Renal cortical epithelial cell (primary cell): ENCODE data around the gene RAB3GAP1. TPM values are rescaled to one million over a fixed set of nuclear protein-coding genes. Genes with fewer than 3 reads are reported as not detected.

ENCODE experiments used
- DNase-seq: peaks from one replicate; pipeline ENCODE4 v3.0.0-alpha.2; 2011; ENCODE audit warnings: low read depth
- total RNA-seq: library from RNA; depleted of rRNA; stranded (reverse); fragments of >200 nt; gene quantifications from 2 replicates; pipeline ENCODE4 v1.2.3, GENCODE V29; 2014

Gene RAB3GAP1
- total RNA-seq, 1 donor from 2014 or later: 95.4 TPM

- DNase-seq: no peak
These were observed 111.8 kb downstream of the RAB3GAP1 start for GRCh38 chr2:135163901-135164300.

- DNase-seq: peak; percentile 83
These were observed 112.3 kb downstream of the RAB3GAP1 start for GRCh38 chr2:135164431-135164830.

- DNase-seq: no peak
These were observed 115.2 kb downstream of the RAB3GAP1 start for GRCh38 chr2:135167273-135167672.

DNA sequence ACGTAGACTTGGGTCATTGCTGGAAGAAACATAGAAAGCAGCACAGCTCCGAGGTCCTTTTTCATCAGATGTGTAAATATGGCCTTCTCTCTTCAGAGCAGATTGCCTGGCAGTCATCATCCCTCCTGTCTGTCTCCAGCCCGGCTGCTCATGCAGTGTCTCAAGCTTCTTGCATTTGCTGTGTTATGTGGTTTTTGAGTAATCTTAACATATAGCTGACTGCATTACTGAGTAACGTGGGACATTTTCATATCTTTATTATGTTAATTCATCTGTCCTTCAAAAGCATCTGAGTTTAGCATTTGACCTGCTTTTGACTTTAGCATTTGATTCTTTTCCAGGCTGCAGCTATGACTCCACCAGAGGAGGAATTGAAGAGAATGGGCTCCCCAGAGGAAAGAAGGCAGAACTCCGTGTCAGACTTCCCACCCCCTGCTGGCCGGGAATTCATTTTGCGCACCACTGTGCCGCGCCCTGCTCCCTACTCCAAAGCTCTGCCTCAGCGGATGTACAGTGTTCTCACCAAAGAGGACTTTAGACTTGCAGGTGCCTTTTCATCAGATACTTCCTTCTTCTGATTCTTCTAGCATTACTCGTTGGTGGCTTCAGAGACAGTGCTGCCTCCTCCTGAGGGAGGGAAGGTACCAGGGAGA is 116.2 kb downstream of the RAB3GAP1 start:
- DNase-seq: no peak

DNA sequence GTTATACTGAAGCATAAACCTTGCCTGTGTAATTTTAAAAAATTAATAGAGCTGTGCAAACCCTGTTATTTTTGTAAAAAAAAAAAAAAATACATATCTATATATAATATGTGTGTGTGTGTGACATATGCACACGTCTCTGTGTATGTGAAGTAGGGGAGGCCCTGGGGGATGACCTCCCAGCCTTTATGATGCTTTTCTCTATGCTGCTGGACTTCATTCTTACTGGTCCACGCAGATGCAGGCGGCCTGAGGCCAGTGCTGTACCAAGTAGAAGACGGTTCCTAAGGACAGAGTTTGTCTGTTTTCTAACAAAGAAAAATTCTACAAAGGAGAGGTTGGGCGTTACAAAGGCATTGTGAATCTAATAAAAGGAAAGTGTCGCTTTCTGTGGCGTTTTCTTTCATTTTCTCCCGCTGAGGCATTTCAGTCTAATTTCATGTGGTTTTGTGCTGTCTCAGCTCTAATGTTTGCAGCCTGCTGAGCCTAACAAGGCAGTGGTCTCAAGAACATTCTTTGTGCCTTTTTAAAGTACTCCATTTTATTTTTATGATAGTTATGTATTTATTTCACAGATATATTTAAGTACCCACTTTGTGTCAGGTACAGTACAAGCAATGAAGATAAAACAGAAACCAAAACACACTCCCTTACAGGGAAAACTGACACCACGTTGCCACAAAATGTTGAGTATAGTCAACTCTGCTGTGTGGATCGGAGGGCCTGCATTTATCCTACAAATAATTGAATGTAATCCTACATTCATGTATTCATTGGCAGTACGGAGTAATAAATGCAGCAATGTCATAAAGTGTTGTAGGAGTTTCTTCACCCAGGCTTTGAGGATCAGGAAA is 118.0 kb downstream of the RAB3GAP1 start:
- DNase-seq: no peak

DNA sequence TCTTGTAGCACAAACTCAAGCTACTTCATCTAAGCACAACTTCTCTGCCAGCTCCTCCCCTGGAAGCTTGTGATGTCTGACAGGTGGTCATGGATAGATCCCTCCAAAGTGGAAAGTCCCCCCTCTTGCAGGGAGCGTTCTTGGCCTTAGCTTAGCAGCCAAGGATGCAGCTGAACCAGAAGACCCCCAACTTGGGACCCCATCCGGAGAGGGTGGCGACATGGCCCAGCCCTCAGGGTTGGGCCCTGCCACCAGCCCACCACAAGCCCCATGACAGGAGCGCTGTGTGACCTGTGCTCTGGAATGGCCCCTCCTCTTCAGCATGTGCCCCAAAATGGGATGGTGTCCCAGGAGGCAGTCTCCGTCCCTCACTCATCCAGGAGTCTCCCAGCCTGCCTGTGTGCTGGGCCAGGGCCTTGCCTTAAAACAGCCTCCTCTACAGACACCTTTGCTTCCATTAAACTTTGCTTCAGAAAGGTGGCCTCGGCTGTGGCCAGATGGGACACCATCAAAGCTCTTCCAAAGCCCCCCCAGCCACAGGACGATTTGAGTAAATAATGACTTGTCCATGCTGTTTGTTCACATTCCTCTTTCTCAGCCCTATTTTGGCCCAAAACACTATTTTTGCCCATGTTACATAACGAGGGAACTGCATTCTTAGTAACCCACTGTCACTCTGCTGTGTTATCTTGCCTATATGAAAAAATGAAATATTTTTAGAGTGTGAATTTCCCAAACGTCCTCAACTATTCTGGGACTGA is 122.1 kb downstream of the RAB3GAP1 start:
- no peak for DNase-seq

GRCh38 chr2:135174810-135175093 is 122.7 kb downstream of the RAB3GAP1 start:
- no peak for DNase-seq

GRCh38 chr2:135175177-135175576 is 123.1 kb downstream of the RAB3GAP1 start:
- no peak for DNase-seq

DNA sequence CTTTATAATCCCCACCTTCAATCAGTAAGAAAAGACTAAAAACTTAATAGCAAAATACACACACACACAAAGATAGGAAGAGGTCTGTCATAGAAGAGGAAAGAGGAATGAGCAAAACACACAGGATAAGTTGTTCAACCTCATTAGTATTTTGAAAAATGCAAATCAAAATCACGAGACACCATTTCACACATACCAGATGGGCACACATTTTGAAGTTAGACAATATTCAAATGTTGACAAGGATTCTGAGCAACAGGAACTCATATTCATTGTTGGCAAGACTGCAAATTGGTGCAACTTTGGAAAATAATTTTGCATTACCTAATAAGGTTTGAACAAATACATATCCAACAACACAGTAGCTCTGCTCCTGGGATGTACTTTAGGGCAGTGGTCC is 127.6 kb downstream of the RAB3GAP1 start:
- DNase-seq: no peak

DNA sequence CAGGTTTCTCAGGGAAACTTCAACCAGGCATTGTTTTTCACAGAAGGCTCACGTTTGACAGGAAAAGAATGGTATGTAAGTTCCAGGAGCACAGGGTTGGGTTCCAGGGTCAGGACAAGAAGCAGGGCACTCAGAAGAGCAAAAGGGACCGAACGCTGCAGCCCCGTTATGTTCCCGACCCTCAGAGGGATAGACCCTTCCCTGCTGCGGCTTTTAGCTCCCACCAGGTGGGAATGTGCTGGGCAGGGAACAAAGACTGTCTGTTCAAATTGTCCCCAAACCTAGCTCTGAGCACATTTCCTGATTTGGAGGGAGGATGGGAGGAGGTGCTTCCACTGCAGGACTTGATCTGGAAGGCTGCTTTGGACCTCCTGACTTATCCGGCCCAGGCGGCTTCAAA is 130.1 kb downstream of the RAB3GAP1 start:
- DNase-seq: no peak

- DNase-seq: no peak
These were observed 130.5 kb downstream of the RAB3GAP1 start for GRCh38 chr2:135182601-135183000.

DNA sequence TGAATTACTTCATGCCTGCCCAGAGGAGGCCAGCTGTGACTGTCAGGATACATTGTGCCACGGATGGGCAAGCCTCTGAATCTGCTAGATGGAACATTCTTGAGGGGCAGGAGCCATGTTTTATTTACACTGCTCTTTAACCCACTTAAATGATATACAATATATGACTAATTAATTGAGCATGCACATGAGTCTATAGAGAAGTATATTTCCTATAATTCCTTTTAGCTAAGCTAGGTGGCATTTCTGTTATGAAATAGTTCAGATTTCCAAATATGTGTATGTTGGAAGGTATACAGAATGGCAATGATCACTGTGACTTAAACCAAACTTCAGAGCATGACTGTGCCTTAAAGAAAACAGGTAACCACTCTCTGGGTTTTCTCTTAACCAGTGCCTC is 131.7 kb downstream of the RAB3GAP1 start:
- DNase-seq: no peak

GRCh38 chr2:135186054-135186453 is 134.0 kb downstream of the RAB3GAP1 start:
- no peak for DNase-seq

DNA sequence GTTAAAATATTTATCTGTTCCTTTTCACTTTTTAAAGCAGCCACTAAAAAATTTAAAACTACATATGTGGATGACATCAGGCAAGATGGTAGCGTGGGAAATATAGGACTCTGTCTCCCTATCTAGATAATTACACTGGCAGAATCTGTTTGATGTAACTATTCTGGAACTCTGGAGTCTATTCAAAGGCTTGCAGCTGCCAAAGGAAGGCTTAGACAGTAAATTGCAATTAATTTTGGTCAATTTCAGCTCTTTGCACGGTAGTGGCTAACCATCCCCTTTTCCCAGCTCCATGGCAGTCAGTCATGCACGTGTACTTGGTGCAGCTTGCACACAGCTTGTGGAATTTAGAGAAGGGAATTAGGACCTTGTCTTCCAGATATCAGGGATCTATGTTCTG is 135.2 kb downstream of the RAB3GAP1 start:
- no peak for DNase-seq

DNA sequence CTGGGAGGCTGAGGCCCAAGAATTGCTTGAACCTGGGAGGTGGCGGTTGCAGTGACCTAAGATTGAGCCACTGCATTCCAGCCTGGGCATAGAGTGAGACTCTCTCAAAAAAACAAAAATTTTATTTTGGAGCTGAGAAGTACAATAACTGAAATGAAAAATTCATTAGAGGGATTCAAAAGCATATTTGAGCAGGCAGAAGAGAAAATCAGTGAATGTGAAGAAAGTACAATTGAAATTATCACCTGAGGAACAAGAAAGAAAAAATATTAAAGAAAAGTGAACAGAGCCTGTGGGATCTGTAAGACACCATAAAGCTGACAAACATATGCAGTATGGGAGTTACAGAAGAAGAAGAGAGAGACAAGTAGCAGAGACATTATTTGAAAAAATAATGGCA is 137.1 kb downstream of the RAB3GAP1 start:
- no peak for DNase-seq

- DNase-seq: no peak
These were observed 138.7 kb downstream of the RAB3GAP1 start for GRCh38 chr2:135190799-135191198.

- peak; percentile 61 for DNase-seq
These were observed 146.4 kb downstream of the RAB3GAP1 start for GRCh38 chr2:135198481-135198880.

- DNase-seq: no peak
These were observed 150.7 kb downstream of the RAB3GAP1 start for GRCh38 chr2:135202751-135203150.

DNA sequence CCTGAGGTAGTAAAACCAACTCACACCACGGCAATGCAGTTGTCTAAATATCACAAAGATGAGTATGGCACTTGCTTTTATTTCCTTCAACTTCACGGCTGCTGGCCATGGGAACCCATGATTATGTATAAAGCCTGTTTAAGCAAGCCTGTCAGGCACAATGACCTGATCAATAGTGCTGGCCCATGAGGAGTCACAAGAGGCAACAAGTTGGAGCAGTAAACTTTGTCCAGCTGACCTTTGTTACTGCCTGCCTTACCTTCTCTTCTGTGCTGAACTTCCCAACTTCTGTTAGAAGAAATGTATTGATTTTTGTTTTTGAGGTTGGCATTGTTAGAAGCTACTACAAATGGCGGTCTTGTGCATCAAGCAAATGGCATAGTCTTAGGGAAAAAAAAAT is 151.9 kb downstream of the RAB3GAP1 start:
- DNase-seq: no peak

DNA sequence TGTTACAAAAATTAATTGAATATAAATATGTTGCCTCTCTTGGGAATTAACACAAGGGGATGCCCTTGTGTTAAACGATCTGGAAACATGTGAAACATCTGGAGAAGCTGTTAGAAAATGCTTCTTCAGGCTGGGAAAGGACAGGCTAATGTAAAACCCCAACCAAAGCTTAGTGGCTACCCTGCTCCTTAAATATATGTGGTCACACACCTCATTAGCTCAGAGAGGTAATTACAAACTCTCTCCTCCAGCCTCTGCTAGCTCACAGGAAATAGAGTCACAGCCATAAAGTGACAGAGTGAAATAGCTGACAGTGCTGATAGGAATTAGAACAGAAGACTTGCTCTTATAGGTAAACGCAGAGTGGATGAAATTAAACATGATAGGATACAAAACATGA is 155.9 kb downstream of the RAB3GAP1 start:
- DNase-seq: peak; percentile 33

- DNase-seq: no peak
These were observed 160.7 kb downstream of the RAB3GAP1 start for GRCh38 chr2:135212757-135213156.

DNA sequence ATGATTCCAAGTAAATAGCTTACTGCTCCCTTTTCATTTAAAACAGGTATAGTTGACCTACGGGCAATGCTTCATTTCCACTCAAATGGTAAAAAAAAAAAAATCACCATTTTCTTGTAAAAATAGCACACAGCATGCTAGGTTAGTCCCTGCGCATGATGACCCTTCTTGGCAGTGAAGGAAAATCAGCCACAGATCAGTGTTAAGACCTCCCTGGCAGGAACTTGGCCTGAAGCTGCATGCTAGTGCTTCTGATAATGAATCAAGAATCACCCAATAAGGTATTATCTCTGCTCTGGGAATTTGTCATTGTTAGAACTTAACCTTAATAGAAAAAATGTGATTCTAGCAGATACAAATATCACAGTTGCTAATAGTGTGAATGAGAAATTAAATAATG is 166.3 kb downstream of the RAB3GAP1 start:
- DNase-seq: no peak

DNA sequence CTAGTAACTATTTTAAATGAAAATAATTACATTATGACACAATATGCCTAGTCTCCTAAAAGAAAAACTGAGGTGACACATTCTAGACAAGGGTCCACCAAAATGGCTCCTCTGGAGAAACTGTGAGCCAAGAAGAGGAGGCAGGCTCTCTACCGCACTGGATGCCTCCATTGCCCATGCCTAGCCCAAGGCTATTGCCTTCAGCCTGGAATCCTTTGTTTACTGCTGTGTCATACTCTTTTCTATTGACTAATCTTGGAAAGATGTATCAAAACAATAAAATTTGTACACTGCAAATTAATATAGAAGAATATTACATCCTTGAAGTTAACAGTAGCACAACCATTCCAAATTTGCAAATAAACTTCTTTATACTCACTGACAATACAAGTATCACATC is 167.1 kb downstream of the RAB3GAP1 start:
- no peak for DNase-seq
